NCI-H510A treated with DMSO at 0.1 percent for 48 hours (cell line): Measurements from ENCODE around the gene FGF12.

Experiments used
- DNase-seq: peaks from one replicate; lab custom pipeline; 2025; lab: John Stamatoyannopoulos, UW

Gene FGF12

GRCh38 chr3:192685801-192686200, 41.5 kb downstream of the FGF12 start:
- no peak for DNase-seq

- DNase-seq, result no peak
These were observed 43.2 kb downstream of the FGF12 start for GRCh38 chr3:192684151-192684550.

- no peak for DNase-seq
These were observed 51.2 kb downstream of the FGF12 start for GRCh38 chr3:192675958-192676649.

GRCh38 chr3:192655628-192656027, 71.7 kb downstream of the FGF12 start:
- no peak for DNase-seq

GRCh38 chr3:192655040-192655439, 72.3 kb downstream of the FGF12 start:
- no peak for DNase-seq

- DNase-seq, result no peak
These were observed 73.5 kb downstream of the FGF12 start for GRCh38 chr3:192653862-192654261.

GRCh38 chr3:192652727-192653126, 74.6 kb downstream of the FGF12 start:
- DNase-seq, result no peak

- DNase-seq, result no peak
These were observed 75.4 kb downstream of the FGF12 start for GRCh38 chr3:192651836-192652512.

GRCh38 chr3:192645437-192645836, 81.9 kb downstream of the FGF12 start:
- DNase-seq, result no peak

- DNase-seq, result no peak
These were observed 84.7 kb downstream of the FGF12 start for GRCh38 chr3:192642651-192643050.

- no peak for DNase-seq
These were observed 85.4 kb downstream of the FGF12 start for GRCh38 chr3:192641919-192642318.

- DNase-seq, result no peak
These were observed 87.4 kb downstream of the FGF12 start for GRCh38 chr3:192639987-192640386.

GRCh38 chr3:192637803-192638202, 89.5 kb downstream of the FGF12 start:
- DNase-seq, result no peak

GRCh38 chr3:192636517-192637444, 90.6 kb downstream of the FGF12 start:
- DNase-seq, result no peak

- no peak for DNase-seq
These were observed 97.9 kb downstream of the FGF12 start for GRCh38 chr3:192629429-192629828.

- DNase-seq, result no peak
These were observed 105.4 kb downstream of the FGF12 start for GRCh38 chr3:192621909-192622308.

- DNase-seq, result no peak
These were observed 107.1 kb downstream of the FGF12 start for GRCh38 chr3:192620275-192620674.

GRCh38 chr3:192611411-192611810, 115.9 kb downstream of the FGF12 start:
- DNase-seq, result no peak

- no peak for DNase-seq
These were observed 118.4 kb downstream of the FGF12 start for GRCh38 chr3:192608726-192609600.

GRCh38 chr3:192607798-192608197, 119.5 kb downstream of the FGF12 start:
- no peak for DNase-seq

GRCh38 chr3:192597913-192598312, 129.4 kb downstream of the FGF12 start:
- DNase-seq, result no peak

GRCh38 chr3:192597506-192597905, 129.8 kb downstream of the FGF12 start:
- DNase-seq, result no peak
